ENCODE data around the gene ENPP3.

- TF ChIP-seq, protein P1, sequence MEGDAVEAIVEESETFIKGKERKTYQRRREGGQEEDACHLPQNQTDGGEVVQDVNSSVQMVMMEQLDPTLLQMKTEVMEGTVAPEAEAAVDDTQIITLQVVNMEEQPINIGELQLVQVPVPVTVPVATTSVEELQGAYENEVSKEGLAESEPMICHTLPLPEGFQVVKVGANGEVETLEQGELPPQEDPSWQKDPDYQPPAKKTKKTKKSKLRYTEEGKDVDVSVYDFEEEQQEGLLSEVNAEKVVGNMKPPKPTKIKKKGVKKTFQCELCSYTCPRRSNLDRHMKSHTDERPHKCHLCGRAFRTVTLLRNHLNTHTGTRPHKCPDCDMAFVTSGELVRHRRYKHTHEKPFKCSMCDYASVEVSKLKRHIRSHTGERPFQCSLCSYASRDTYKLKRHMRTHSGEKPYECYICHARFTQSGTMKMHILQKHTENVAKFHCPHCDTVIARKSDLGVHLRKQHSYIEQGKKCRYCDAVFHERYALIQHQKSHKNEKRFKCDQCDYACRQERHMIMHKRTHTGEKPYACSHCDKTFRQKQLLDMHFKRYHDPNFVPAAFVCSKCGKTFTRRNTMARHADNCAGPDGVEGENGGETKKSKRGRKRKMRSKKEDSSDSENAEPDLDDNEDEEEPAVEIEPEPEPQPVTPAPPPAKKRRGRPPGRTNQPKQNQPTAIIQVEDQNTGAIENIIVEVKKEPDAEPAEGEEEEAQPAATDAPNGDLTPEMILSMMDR (conservative IDR thresholded peaks at IDR 0.05 in 1 of 2, IDR thresholded peaks at IDR 0.05 in 1 of 2; ENCODE audit: extremely low read depth in 1 of 2, insufficient read depth in 1 of 2, low read depth in 1 of 2, low read length in 2 of 2) = no peak
- TF ChIP-seq EZH2 (IDR thresholded peaks at IDR 0.05; ENCODE audit: borderline replicate concordance, low read length) = no peak
These were observed 144.6 kb downstream of the ENPP3 start for GRCh38 chr6:131781687-131782086.

Measured in mammary epithelial cell (primary cell).